Glomerular endothelial cell (primary cell): Measurements from ENCODE around the gene MYO1E. TPM values are rescaled to one million over a fixed set of nuclear protein-coding genes. Genes with fewer than 3 reads are reported as not detected.
"Not testable (repeated sequence)": the region's sequence is repeated elsewhere in the genome, so short reads cannot be mapped to it uniquely, and the experiment has no call there.

Experiments
- DNase-seq: peaks from one replicate; pipeline ENCODE4 v3.0.0-alpha.2; 2011; ENCODE audit warnings: low read depth, low spot score; ENCODE audit errors: extremely low read depth
- total RNA-seq: library from RNA; depleted of rRNA; stranded (reverse); fragments of >200 nt; gene quantifications from 2 replicates; pipeline ENCODE4 v1.2.3, GENCODE V29; 2015

Gene MYO1E
- total RNA-seq, 1 donor from 2014 or later = 137 TPM

DNA sequence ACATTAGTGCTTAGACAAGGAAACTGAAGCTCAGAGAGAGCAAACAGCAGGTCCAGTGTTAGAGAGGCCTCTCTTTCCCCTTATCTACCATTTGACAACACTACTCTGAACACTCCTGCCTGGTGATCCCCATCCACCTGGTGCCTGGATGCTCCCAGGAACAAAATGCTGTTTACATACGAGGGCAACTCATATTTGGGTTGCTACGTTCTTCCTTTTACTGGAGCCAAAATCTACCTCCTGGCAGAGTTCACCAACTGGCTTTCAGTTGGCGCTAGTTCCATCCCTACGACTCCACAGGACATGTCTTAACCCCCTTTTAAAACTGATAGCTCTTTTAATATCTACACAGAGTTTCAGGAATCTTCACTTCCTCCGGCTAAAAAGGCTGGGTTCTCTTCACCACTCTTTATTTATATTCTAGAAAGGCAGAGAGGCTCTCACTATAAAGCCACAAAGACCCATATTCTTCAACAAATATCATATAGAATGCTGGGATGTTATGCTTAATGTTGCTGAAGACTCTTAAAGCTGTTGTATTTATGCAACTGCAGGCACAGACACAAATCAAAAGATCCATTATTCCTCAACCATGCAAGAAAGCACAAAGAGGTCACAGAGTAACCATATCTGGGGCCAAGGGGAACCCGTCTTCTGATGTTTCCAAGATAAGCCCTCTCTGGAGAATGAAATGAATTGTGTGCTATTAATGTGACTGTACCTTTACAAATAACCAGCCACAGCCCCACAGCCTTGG, 219.8 kb downstream of the MYO1E start:
- DNase-seq = no peak

DNA sequence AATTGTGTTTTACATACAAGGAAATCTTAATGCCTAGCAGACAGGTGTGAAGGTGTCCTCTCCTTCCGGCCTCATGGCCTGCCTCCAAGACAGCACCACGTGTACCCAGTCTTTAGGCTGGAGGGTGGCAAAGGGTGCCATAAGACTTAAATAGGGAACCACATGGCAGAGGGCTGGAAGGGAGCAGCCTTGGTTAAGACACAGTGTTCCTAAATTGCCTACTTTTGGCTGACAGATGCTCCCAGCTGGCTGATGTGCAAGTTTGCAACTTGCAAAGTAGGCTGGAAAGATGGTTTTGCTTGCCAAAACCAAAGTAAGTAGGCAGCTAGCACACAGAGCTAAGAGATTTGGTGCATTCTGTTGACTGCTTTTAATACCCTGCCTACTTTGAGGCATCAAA, 222.5 kb downstream of the MYO1E start:
- no peak for DNase-seq

DNA sequence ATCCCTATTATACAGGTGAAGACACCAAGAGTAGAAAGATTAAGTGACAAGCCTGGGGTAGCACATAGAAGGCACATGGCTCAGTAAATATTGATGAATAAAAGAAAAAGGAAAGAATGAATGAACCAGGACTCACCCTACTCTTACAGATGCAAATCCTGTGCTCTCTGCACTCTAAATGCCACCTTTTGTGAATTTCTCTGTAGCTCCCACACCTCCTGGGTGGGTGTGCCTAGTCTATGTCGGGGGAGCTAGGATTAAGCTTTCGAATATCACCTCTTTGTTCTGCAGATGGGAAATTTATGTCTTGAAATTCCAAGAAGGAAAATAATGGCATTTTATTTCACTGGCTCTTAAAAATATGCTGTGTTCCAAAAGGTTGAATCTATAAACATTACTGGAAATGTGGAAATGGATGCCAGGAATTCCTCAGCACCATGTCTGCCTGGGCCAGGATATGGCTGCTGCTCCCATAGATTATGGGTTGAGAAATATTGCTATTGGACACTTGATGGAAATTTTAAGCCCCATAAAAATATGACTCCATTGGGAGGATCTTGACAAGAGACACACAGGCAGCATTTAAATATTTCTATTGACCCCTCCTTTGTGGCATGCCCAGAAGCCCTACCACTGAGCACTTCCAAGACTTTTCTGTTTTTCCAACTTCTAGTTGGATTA, 224.4 kb downstream of the MYO1E start:
- DNase-seq = no peak

DNA sequence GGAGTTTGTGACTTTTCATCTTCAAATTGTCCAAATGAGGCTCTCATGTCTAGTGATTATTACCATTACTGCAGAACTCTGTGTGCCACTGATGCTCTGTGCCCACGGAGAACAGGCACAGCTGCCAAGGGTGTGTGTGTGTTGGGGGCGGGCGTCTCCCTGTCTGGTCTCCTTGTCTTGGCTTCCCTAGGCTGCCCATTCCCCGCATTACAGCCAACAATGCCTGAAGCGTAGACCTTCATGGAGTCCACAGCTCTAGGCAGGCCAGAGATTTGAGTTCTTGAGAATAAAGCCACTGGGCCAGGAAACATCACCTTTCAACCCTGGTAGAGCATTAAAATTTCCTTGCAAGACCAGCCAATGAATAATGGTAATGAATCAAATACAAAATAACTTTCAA, 225.0 kb downstream of the MYO1E start:
- no peak for DNase-seq

DNA sequence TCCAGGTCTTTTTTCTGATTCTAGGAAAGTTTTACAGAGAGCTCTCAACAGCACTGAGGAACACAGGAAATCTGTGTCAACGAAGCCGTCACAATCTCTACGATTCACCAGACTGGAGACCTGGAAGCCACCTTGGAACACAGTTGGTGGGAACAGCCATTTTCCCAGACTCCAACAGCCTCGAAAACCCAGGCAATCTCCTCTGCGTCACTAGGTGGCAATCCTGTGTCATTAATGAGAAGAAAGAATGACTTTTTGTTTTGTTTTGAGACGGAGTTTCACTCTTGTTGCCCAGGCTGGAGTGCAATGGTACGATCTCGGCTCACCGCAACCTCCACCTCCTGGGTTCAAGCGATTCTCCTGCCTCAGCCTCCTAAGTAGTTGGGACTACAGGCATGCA, 228.1 kb downstream of the MYO1E start:
- not testable (repeated sequence) for DNase-seq

DNA sequence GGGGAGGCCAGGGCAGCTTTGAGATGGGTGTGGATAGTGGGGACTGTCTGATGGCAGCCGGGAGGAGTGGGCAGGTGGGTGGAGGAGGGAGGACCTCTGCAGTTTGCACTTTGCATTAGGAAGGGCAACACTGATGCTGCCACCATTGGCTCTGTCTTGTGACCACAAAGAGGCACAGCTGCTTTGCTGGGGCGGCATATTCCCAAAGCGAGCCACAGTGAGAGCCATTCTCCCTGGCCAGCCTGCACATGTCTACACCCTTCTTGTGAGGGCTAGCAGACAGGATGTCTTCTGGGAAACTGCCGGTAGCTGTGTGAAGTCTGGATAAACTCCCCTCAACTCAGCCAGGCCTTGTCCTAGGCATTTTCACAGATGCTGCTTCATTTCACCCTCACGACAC, 229.4 kb downstream of the MYO1E start:
- no peak for DNase-seq

DNA sequence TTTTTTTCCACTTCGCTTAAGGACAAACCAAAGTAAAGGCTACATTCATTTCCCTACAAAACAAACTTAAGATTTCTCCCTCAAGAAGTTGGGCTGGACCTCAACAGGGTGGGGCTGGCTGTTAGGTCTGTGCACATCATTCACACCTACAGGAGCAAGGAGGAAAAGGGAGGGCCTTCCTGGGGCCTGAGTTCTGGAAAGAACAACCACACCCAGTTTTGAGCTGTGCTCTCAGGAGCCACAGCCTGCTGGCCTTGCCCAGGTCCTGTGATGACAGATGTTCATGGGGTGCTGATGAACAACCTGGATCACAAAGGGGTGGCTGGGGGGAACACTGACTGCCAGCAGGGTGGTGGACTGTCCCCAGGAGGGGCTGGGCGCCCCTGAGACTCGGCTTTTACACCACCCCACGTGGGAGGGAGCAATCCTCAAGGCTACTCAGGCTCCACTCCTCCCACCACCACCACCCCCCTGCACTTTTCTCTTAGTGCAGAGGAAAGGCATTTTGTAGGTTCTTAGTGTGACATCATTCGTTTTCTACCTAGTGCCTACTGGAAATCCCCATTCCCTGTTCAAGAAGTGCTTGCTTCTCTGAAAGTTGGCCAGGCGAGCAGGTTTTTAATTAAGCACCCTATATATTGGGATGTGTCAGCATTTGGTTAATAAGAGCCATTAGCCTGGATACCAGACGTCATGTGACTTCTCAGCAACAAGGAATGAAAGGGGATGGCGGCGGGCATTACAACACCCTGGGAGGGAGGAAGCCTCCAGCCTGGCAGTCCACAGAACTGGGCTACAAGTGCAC, 232.0 kb downstream of the MYO1E start:
- DNase-seq = no peak

DNA sequence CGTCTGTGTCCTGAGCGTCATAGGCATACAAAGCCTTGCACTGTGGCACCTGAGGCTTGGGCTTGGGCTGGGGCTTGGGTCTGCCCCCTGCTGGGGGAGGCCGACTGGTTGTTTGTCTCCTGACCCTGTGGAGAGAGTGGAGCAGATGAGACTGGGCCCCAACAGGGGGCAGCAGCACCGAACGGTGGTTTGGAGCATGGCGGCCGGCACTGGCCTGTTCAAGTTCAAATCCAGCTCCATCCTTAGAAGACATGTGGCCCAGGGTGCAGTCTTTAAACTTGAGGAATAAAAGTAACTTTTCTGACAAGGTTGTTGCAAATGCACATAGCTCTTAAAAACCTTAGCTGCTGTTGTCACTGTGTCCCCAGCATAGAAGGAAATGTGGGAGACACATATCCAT, 234.4 kb downstream of the MYO1E start:
- DNase-seq = peak; percentile 22

DNA sequence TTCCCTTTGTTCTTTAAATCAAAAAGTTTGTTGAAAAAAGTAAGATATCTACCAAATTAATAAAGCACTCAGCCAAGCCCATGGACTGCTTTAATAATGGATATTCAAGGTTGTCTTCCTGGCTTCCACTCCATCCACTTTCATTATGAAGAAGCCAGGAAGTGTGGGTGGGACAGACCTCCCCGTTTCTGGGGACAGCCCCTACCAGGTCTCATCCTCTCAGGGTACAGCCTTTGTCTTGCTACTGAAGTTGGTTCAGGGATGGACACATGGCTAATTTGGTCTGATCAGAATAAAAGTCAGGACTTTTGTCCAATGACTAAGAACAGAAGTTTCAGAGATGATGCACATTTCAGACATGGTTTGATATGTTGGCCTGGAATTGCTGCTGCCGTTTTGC, 235.1 kb downstream of the MYO1E start:
- DNase-seq = no peak

DNA sequence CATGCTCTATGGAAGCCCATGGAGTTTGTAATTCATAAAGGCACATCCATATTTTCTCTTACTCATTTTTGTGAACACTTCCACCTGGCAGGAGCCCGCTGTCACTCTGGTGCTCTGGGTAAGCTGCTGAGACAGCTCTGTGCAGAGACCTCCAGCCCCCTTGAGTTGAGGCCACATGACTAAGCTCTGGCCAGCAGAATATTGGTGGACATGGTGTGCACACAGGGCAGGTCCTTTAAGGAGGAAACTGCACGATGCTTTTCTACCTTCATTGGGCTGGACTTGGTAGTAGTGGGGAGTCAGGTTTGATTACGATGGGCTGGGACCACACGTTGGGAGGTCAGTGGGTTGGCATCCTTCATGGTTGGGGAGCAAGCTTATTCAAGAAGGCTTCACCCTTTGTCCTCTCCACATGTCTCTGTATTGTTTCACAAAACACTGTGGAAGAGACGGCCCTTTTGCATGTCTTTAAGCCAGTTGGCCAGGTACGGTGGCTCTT, 238.7 kb downstream of the MYO1E start:
- no peak for DNase-seq

DNA sequence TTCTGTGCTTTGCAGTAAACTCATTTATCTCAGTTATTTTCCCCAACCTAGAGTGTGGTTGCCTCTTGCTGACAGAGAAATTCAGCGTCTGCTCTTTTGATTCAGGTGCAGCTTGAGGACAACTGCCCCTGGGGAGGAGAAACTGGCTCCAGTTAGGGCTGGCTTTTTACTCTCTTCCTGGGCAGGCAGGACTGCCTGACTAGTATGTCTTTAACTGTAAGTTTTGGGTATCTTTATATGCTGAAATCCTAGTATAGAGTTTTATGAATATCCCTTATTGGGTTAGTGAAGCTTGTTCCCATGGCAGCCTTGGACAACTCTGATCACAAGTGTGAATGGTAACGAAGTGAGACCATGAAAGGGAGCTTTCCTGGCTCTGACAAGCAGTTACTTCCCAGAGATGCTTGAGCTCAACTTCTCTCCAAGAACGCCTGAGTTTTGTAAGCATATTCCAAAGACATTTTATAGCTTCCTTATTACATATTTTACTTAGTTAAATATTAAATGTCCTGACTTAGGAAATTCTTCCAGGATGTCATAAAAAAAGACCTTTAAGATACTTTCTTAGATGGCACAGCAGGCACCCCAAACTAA, 240.6 kb downstream of the MYO1E start:
- no peak for DNase-seq

DNA sequence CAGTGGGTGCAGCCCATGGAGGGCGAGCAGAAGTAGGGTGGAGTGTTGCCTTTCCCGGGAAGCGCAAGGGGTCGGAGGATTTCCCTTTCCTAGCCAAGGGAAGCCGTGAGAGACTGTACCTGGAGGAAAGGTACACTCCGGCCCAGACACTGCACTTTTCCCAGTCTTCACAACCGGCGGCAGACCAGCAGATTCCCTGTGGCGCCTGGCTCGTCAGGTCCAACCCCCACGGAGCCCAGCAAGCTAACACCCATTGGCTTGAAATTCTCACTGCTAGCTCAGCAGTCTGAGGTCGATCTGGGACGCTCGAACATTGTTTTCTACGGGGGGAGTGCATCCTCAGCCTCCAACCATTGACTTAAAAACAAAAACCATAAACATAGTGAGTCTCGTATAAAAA, 241.2 kb downstream of the MYO1E start:
- DNase-seq = no peak

DNA sequence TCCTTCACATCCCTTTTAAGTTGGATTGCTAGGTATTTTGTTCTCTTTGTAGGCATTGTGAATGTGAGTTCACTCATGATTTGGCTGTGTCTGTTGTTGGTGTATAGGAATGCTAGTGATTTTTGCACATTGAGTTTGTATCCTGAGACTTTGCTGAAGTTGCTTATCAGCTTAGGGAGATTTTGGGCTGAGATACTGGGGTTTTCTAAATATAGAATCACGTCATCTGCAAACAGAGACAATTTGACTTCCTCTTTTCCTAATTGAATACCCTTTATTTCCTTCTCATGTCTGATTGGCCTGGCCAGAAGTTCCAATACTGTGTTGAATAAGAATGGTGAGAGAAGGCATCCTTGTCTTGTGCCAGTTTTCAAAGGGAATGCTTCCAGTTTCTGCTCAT, 245.4 kb downstream of the MYO1E start:
- DNase-seq = not testable (repeated sequence)

DNA sequence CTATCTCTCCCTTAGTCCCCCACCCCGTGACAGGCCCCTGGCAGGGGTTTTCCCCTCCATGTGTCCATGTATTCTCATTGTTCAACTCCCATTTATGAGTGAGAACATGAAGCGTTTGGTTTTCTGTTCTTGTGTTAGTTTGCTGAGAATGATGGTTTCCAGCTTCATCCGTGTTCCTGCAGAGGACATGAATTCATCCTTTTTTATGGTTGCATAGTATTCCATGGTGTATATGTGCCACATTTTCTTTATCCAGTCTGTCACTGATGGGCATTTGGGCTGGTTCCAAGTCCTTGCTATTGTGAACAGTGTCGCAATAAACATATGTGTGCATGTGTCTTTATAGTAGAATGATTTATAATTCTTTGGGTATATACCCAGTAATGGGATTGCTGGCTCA, 247.0 kb downstream of the MYO1E start:
- DNase-seq = not testable (repeated sequence)

DNA sequence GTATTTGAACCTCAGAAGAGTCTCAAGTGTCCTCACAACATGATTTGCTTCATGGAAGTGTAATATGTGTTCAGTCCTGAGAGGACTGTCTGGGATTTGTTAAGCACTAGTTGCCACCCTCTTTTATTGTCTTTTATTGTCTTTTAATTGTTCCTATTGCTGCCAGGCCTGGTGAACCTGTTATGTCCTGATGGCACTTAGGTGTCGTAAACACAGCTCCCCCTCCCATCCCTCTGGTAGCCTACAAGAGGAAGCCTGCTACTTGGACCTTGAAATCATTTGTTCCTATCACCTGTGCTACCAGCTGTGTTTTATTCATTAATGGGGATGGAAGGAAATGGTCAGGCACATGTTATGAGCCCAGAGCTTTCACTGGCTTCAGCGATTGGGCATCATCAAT, 248.4 kb downstream of the MYO1E start:
- DNase-seq = no peak

DNA sequence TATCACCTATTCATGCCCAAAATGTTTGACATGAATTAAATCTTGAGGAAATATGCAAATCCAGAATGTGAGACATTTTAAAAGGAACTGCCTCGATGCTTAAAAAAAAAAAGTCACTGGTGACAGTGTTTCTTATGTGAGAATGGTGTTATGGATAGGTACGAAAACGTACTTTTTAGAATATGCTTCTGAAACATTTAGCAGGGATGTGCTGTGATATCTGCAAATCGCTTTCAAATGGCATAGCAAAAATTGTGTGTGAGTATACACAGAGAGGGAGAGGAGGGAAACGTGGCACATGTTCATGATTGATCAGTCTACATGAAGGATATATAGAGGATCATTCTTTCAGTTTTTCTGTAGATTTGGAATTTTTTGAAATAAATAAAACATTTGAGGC, 251.7 kb downstream of the MYO1E start:
- DNase-seq = no peak

DNA sequence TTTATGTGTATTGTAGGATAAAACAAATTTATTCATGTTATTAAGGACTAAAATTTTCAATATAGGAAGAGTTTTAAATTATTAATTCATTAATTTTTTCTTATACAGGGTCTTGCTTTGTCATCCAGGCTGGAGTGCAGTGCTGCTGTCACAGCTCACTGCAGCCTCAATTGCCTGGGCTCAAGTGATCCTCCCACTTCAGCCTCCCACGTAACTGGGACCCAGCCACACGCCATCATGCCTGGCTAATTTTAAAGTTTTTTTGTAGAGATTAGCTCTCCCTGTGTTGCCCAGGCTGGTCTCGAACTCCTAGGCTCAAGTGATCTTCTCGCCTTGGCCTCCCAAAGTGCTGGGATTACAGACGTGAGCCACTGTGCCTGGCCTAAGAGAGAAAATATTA, 253.0 kb downstream of the MYO1E start:
- no peak for DNase-seq

DNA sequence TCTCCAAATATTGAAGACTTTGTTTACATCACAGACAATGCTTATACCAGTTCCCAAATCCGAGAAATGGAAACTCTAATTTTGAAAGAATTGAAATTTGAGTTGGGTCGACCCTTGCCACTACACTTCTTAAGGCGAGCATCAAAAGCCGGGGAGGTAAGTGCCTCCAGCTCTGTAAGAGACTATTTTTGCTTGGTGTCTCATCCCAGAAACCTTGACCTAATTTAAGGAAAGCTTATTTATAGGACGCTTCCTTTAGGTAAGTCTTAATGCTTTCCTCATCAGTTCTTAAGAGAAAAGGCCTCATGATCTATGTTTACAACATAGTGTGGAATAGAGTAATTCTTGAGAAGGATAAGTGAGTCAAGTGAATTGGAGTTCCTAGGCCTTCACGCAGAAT, 255.9 kb downstream of the MYO1E start:
- DNase-seq = no peak

DNA sequence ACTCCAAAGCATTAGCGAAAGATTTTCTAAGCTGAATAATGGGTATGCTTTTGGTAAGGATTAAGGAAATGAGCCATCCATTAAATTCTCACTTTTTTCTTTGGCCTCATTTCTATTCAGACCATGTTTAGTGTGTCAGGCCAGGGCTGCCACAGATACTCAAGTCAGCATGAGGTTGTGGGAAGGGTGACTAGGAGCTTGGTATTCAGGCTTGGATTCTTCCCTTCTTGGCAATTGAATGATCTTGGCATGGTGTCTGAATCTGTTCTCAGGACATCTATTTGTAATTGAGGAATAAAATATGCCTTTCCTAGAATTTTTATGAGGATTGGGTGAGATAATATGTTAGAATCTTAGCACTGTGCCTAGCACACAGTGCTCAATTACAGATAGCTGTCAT, 256.5 kb downstream of the MYO1E start:
- no peak for DNase-seq

DNA sequence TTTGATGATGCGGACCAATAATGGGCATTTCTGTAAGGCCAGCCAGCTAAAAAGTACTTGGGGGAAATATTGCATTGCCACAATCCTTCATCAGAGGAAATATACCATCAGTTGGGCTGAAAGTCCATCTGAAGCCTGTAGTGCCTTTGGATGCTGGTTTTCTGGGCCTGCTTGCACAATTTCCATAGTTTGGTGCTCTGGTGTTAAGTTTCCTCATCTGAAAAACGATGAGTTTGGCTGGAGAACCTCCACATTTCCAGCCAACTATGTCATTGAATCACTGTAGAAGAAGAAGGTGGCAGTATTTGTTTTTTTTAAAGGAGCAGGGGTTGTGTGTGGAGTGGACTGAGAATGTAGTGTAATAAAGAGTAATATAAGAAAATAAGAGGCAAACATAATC, 257.6 kb downstream of the MYO1E start:
- DNase-seq = no peak

DNA sequence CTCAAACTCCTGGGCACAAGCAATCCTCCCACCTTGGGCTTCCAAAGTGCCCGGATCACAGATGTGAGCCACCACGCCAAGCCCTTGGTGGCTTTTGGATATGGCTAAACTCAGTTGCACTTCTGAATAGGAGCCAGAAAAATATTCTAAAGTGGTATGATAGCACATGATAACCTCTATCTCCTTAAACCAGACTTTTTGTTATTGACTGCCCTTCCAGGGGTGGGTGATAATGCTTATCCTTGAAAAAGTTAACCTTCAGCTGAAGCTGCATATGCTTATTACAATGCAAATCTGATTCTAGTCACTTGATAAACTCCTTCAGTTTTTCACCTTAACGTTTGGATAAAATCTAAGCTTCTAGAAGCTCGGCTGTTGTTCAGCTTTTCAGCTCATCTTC, 261.4 kb downstream of the MYO1E start:
- DNase-seq = no peak
